Iris pigment epithelial cell (primary cell): Measurements from ENCODE around the gene PACS2.
A peak's percentile ranks its signal among the peaks of the same experiment; 100 is the strongest.
"Not testable (repeated sequence)": the region's sequence is repeated elsewhere in the genome, so short reads cannot be mapped to it uniquely, and the experiment has no call there.

ENCODE experiments used
- DNase-seq: peaks from one replicate; pipeline ENCODE4 v3.0.0-alpha.2; 2011; ENCODE audit warnings: low read depth

Gene PACS2

DNA sequence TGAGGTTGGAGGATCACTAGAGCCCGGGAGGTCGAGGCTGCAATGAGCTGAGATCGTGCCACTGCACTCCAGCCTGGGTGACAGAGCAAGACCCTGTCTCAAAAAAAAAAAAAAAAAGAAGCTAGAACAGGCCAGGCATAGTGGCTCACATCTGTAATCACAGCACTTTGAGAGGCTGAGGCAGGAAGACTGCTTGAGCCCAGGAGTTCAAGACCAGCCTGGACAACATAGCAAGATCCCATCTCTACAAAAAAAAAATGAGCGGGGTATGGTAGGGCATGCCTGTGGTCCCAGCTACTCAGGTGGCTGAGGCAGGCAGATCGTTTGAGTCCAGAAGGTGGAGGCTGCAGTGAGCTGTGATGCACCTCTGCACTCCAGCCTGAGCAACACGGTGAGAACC, 25.6 kb upstream of the PACS2 start:
- DNase-seq, result not testable (repeated sequence)

DNA sequence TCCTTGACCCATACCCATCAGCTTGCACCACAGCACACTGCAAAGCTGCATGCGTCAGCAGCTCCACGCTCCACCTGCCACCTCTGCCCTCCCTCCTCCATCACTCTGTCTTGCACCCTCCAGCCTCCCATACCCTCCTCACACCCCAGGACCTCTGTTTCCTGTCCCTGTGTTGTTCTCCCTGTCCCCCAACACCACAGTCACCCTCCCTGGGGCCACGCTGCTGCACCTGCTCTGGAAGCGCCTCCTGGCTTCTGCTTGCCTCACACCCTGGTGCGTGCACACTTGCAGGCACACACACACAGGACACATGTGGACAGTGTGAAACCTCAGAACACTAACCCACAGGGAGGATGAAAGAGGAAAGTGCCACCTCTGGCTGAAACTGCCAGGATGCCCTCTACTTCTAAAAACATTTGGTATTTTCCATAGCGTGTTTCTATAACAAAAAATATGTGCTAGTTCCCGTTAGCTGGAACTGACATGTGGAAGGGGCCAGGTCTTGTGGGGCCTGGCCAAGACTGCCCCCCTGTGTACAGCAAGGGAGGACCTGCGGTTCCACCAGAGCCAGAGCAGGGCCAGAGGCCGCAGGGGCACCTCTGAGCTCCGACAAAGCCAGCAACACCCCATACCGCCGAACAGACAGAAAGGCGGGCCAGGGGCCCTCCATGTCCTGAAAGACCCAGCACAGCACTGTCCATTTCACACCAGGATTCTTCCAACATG, 23.8 kb upstream of the PACS2 start:
- DNase-seq, result no peak

- no peak for DNase-seq
These were observed 21.5 kb upstream of the PACS2 start for GRCh38 chr14:105292826-105293711.

GRCh38 chr14:105294142-105294597, 20.4 kb upstream of the PACS2 start:
- DNase-seq, result no peak

DNA sequence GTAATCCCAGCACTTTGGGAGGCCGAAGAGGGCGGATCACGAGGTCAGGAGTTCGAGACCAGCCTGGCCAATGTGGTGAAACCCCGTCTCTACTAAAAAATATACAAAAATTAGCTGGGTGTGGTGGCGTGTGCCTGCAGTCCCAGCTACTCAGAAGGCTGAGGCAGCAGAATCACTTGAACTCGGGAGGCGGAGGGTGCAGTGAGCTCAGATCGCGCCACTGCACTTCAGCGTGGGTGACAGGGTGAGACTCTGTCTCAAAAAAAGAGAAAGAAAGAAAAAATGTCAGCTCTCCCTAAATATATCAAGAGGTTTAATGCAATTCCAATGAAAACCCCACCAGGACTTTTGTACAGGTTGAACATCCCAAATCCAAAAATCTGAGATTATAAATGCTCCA, 17.2 kb upstream of the PACS2 start:
- not testable (repeated sequence) for DNase-seq

DNA sequence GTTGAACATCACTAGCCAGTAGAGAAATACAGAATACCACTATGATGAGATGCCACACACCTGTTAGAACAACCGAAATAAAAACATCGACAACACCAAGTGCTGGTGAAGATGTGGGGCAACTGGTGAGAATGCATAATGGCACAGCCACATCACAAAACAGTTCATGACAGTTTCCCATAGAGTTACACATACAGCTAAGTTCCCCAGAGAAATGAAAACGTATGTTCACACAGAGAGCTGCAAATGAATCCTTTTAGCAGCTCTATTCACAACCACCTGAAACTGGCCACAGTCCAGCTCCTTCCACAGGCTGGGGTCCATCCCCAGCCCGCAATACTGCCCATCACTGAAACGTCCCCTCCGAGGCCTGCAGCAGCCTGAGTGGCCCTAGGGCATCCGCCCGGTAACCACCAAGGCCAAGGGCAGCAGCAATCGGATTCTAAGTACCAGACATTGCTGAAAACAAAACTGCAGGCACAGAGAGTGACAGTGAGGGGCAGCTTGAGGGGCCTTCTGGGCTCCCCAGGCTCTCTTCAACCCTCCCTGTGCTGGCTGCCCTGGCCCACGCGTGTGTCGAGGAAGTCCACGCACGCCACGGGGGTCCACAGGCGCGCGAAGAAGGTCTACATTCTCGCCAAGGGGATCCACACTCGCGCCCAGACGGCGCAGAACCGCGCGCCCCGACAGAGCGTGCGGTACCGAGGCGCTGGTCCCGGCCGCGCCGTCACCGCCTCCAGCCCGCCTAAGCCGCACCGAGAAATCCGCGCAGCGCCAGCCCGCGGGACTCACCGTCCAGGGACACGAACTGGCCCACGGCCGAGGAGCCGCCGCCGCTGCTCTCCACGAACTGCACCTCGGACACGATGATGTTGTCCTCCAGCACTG, 14.7 kb upstream of the PACS2 start:
- DNase-seq, result no peak

DNA sequence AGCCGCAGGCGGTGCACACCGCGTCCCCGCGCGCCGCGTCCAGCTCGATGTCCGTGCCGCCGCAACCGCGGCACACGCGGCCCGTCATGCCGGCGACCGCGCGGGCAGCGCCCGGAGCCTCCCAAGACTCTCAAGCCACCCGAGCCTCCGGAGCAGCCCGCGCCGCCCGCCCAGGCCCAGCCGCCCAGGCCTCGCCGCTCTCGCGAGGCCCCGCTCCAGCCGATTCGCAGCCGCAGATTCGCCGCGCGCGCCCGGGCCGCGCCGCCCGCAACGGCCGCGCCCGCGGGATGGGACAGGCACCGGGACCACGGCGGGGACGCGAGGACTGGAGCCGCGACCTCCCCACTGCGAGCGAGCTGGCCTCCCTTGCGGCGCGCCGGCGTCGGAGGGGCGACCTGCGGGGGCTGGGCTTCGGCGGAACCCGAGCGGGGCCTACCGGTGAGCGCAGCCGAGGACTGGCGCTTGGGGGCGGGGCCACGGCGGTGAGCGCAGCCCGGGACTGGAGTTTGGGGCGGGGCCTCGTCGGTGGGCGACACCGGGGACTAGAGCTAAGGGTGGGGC, 13.9 kb upstream of the PACS2 start, which contains the start of gene BRF1:
TSS of gene BRF1 (minus strand) at position 460 of the 561 bp plus-strand sequence. CDS start at position 88, 372 bp downstream.
- peak; percentile 93 for DNase-seq

DNA sequence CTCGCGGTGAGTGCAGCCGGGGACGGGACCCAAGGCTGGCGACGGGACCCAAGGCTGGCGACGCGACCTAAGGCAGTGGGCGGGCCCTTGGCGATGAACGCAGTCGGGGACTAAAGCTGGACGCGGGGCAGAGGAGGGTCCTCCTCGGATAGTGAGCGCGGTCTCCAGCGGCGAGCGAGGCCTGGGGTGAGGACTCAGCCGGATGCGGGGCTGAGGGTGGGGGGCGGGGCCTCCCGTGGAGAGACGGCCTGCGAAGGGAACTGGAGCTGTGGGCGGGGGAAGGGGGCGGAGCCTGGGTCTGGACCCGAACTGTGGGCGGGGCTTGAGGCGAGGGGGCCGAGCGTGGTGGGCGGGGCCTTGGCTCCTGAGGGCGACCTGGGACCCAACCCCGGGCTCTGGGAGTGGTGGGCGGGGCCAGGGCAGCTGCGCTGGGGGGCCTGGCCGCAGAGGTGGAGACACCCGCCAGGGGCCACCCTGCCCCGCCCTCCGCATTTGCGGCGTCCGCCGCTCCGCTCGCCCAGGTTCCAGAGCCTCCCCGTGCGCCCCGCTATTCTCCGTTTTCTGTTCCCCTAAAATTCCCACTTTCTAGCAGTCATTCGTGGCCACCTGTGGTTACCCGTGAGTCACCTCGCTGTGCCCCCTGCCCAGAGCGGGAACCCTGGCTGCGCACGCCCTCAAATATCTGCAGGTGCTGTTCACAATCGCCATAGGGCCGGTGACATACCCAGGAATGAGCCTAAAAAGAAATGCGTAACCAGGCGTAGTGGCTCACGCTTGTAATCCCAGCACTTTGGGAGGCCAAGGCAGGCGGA, 13.2 kb upstream of the PACS2 start:
- peak; percentile 94 for DNase-seq

DNA sequence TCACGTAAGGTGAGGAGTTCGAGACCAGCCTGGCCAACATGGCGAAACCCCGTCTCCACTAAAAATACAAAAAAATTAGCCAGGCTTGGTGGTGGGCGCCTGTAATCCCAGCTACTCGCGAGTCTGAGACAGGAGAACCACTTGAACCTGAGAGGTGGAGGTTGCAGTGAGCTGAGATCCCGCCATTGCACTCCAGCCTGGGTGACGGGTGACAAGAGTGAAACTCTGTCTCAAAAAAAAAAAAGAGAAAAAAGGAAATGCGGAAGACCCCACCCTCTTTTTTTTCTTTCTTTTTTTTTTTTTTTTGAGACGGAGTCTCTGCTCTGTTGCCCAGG, 12.7 kb upstream of the PACS2 start:
- DNase-seq, result not testable (repeated sequence)

DNA sequence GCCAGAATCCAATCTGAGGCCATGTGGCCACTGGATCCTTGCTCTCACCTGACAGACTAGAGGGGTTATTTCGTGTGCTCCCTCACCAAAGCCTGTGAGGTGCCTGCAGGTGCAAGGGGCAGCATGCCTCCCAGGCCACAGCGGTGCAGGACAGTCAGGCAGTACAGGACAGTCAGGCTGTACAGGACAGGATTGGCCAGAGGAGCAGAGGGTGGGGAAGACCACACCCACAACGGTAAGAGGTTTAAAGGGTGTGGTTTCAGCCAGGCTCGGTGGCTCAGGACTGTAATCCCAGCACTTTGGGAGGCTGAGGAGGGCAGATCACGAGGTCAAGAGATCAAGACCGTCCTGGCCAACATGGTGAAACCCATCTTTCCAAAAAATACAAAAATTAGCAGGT, 10.6 kb upstream of the PACS2 start:
- no peak for DNase-seq

GRCh38 chr14:105304565-105304964, 10.0 kb upstream of the PACS2 start:
- no peak for DNase-seq

DNA sequence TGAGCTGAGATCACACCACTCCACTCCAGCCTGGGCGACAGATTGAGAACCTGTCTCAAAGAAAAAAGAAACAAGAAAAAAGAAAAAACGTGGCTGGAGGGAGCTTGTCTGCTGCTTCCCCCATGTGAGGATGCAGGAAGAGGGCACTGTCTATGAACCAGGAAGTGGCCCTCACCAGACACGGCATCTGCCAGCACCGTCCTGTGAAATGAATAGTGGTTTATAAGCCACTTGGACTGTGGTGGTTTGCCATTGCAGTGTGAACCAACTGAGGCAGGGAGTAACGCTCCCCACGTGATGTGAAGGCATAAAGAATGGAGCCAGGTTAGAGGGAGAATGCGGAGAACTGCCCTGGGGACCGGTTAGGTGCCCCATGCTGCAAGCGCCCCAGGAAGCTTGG, 9.2 kb upstream of the PACS2 start:
- DNase-seq, result no peak

DNA sequence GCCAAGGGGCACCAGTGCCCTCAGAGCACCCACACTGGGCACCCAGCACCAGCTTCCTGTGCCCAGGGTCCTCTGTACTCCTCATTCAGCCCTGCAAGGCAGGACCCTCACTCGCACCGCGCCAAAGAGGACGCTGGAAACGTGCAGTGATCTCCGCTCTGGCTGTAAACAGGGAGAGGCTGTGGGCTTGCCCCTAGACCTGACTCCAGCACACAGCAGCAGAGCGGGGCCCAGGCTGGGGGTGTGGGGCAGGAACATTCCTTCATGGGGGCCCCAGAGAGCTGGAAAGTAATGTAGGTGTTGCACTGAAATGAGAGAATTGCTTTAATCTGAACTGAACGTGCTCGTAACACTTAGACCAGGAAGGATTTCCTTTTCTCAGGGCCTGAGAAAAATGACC, 8.8 kb upstream of the PACS2 start:
- DNase-seq, result no peak

DNA sequence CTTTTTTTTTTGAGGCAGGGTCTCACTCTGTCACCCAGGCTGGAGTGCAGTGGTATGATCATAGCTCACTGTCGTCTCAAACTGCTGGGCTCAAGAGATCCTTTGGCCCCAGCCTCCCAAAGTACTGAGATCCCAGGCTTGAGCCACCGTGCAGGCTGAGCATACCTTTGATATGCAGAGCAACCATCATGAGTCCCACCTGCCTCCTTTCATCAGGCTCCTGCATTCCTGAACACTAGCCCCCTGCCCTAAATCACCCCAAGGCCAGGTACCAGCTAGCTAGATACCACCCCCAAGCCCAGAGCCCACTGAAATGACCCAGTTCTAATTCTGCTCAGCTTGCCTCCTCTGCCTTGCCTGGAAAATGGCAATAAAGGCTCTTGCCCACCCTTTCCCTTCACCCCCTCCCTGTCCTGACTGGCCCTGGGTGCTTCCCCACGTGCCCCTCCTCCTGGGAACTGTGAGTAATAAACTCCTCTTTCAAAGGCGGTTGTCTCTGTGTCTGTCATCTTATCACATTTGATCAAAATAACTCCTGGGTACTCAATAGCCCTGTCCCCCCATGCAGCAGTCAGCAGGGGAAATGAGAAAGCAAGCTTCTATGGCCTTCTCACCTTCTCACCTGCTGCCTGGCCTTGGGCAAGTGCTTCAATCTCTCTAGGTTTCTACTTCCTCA, 7.4 kb upstream of the PACS2 start:
- no peak for DNase-seq

DNA sequence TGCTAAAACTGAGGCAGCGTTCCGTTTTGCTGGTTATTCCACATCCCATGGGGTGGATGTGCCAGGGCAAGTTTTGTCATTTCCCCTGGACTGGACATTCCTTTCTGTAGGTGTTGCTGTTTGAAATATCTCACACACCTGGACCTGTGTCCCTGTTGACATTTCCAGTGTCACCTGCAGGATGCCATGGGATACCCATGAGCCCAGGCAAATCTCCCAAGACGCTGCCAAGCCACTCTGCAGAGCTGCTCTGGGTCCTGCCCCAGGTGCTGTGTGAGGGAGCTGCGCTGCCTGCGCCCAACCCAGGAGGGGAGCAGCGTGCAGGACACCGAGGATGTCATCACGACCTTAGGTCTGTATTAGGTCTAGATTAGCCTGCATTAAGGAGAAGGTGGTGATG, 5.2 kb upstream of the PACS2 start:
- no peak for DNase-seq

- no peak for DNase-seq
These were observed 2.7 kb upstream of the PACS2 start for GRCh38 chr14:105311838-105312237.

DNA sequence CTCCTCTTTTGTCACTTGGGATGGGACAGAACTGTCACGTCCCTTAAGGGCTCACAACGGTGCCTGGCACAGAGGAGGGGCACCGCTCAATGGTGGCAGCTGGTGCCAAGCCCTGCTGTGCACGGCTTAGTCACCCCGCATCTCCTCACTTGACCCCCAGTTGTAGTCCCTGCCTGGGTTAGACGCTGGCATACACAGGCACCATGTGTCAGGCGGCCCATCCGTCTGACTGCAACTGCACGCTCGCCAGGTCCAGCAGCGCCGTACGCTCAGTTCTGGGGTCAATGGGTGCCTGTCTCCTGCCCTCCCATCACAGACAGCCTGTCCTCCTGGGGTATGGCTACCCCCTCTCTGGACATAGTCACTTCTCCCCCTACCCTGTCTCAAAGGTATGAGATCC, 1.6 kb upstream of the PACS2 start:
- no peak for DNase-seq

DNA sequence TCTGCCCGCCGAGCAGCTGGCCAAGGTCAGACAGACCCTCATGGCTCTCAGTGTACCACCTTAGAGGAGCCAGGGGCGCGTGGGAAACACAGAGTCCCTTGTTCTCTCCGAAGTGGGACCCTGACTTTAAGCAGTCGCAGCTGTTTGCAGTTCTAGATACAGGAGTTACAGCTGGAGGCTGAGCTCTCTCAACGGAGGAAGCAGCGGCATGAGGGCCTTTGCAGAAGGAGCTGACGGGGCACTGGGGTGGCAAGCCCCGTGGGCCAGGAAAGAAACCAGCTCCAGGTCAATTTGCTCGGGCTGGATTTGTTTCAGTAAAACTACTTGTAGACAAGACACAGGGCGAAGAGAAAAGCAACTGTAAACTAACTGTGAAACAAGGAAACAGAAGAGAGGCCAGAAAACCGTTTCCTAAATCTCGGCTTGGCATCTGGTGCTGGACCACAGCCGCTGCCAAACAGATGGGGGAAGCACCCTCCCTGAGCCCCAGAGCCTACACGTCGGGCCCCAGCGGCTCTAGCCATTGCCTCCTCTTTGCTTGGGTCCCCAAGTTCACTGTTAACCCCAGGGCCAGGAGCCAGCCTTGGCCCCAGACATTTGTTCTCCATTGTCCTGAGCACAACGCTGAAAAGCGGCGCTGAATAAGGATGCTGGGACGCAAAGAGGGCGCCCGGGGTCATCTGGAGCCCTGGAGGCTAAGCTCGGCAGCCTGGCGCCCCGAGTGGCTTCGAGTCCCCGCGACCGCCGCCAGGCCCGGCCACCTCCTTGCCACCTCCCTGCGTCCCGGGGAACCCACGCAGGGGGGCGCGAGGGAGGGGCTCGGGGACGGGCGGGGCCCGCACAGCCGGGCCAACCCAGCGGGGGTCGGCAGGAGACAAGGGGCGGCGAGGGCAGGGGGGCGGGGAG, 914 bp upstream of the PACS2 start:
- DNase-seq, result no peak

GRCh38 chr14:105315211-105315721, 718 bp downstream of the PACS2 start:
- DNase-seq, result peak; percentile 31
